ENCODE data around the gene EPAS1. TPM values are rescaled to one million over a fixed set of nuclear protein-coding genes. Genes with fewer than 3 reads are reported as not detected.

EPAS1 gene
- total RNA-seq, 1 donor from 2014 or later: 5.1 TPM

DNA sequence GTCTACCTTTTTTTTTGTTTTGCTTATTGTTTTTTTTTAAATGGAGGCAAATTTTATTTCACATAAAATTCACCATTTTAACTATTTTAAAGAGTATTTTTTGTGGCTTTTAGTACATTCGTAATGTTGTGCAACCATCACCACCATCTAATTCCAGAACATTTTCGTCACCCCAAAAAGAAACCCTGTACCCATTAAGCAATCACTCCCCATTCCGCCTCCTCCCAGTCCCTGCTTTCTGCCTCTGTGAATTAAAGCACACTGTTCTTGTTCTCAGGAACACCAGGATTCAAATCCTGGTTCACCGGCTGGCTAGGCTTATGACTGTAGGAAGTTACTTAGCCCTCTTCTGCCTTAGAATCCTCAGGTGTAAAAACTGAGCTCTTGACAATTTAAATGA, 36.9 kb upstream of the EPAS1 start:
- Mint-ChIP-seq H3K27ac (no peak overlapping the region), H3K27me3 (no peaks in the 10 kb centered on the region), H3K9me3 (ENCODE audit: low read depth) (no peaks in the 10 kb centered on the region), H3K36me3 (ENCODE audit: insufficient read depth) (no peaks in the 10 kb centered on the region), H3K4me1 (ENCODE audit: low read depth) (no peaks in the 10 kb centered on the region), H3K4me3 (ENCODE audit: low read depth) (no peak overlapping the region)
- TF ChIP-seq CTCF (IDR thresholded peaks at IDR 0.05; ENCODE audit: unreplicated experiment): no peak
- DNase-seq (ENCODE audit: low spot score, unreplicated experiment): no peak

DNA sequence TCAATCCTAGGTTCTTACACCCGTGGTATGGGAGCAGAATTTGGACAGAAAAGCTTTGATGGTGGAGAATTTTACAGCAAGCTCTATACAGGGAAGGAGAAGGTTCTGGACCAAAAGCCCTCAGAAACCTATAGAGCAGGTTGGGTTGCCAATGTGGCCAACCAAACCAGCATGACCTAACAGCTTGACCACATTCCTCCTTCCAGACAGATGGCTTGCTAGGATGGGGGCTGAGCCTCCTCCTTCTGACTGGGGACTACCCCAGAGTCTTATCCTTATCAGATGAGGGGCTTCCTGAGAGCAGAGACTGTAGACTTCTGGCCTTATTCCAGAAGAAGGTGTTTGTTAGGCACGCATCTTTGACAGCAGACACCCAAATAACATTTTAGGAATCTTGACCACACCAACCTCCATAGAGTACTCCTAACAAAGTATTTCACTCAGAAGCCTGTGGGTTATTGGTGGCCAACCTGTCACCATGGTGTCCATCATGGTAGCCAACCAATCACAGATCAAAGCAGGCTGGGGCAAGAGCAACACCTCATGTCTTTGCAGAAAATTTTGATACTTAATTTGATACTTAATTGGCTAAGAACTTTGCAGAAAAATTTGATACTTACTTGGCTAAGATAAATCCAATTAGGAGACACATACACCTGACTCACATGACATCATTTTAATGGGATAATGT, 34.8 kb upstream of the EPAS1 start:
- Mint-ChIP-seq H3K36me3 (ENCODE audit: insufficient read depth) (no peaks in the 10 kb centered on the region), H3K9me3 (ENCODE audit: low read depth) (no peaks in the 10 kb centered on the region), H3K27ac (no peak overlapping the region), H3K4me1 (ENCODE audit: low read depth) (no peaks in the 10 kb centered on the region), H3K4me3 (ENCODE audit: low read depth) (no peak overlapping the region), H3K27me3 (no peaks in the 10 kb centered on the region)
- TF ChIP-seq CTCF (IDR thresholded peaks at IDR 0.05; ENCODE audit: unreplicated experiment): no peak
- no peak for DNase-seq (ENCODE audit: low spot score, unreplicated experiment)

DNA sequence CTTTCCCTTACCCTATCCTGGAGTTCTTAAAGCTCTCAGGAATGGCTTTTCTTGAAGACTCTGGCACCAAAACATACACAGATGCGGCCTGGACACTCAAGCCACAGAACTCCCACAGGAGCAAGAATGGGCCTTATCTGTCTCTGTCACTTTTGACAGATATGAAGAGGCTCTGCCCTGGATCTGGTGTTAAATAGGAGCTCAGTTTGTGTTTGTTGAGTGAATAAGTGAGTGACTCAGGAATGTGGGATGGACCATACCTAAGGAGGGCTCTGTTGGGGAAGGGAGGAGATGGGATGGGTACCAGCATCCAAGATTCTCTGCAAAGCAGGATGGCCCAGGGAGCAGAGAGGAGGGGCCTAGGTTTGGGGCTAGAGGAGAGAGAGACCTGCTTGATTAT, 33.9 kb upstream of the EPAS1 start:
- H3K27me3 Mint-ChIP-seq: no peaks in the 10 kb centered on the region
- H3K4me1 Mint-ChIP-seq (ENCODE audit: low read depth): no peaks in the 10 kb centered on the region
- no peak for TF ChIP-seq CTCF (IDR thresholded peaks at IDR 0.05; ENCODE audit: unreplicated experiment)
- H3K27ac Mint-ChIP-seq: no peak overlapping the region
- DNase-seq (ENCODE audit: low spot score, unreplicated experiment): no peak
- no peaks in the 10 kb centered on the region for H3K36me3 Mint-ChIP-seq (ENCODE audit: insufficient read depth)
- H3K9me3 Mint-ChIP-seq (ENCODE audit: low read depth): no peaks in the 10 kb centered on the region
- H3K4me3 Mint-ChIP-seq (ENCODE audit: low read depth): no peak overlapping the region

GRCh38 chr2:46264447-46264846, 32.8 kb upstream of the EPAS1 start:
- peaks cover 3% of the 10 kb centered on the region for H3K27me3 Mint-ChIP-seq
- H3K9me3 Mint-ChIP-seq (ENCODE audit: low read depth): no peaks in the 10 kb centered on the region
- TF ChIP-seq CTCF (IDR thresholded peaks at IDR 0.05; ENCODE audit: unreplicated experiment): no peak
- H3K36me3 Mint-ChIP-seq (ENCODE audit: insufficient read depth): no peaks in the 10 kb centered on the region
- H3K4me3 Mint-ChIP-seq (ENCODE audit: low read depth): no peak overlapping the region
- H3K27ac Mint-ChIP-seq: no peak overlapping the region
- no peak for DNase-seq (ENCODE audit: low spot score, unreplicated experiment)
- no peaks in the 10 kb centered on the region for H3K4me1 Mint-ChIP-seq (ENCODE audit: low read depth)

GRCh38 chr2:46266134-46266533, 31.1 kb upstream of the EPAS1 start:
- DNase-seq (ENCODE audit: low spot score, unreplicated experiment): no peak
- no peak overlapping the region for H3K27ac Mint-ChIP-seq
- H3K9me3 Mint-ChIP-seq (ENCODE audit: low read depth): no peaks in the 10 kb centered on the region
- H3K4me3 Mint-ChIP-seq (ENCODE audit: low read depth): no peak overlapping the region
- peaks cover 9% of the 10 kb centered on the region for H3K27me3 Mint-ChIP-seq
- no peaks in the 10 kb centered on the region for H3K4me1 Mint-ChIP-seq (ENCODE audit: low read depth)
- TF ChIP-seq CTCF (IDR thresholded peaks at IDR 0.05; ENCODE audit: unreplicated experiment): no peak
- H3K36me3 Mint-ChIP-seq (ENCODE audit: insufficient read depth): no peaks in the 10 kb centered on the region
